Measurements from ENCODE around the gene SLC22A4. TPM values are rescaled to one million over a fixed set of nuclear protein-coding genes. Genes with fewer than 3 reads are reported as not detected.
A peak's percentile ranks its signal among the peaks of the same experiment; 100 is the strongest.

The SLC22A4 gene
- total RNA-seq, 1 donor from 2014 or later: 0.06 TPM

DNA sequence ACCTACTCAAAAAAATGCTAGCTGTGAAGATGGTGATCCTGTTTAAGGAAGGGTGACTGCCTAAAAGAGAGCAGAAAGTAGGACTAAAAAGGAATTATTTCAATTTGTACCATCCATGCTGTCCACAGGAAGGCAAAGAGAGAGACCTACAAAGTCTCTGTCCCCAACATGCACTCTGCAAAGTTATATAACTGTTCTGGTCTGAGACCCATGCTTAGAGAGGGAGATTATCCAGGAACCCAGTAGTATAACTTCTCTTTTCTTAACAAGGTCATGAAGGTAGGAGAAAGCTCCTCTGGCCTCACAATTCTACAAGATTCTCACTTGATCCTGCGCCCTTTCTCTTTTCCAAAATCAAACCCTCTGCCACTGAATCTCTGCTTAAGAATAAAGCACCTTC lies 25.8 kb downstream of the SLC22A4 start:
- Histone ChIP-seq H3K36me3 (no peaks in the 10 kb centered on the region), H3K79me2 (ENCODE audit: low read depth) (no peaks in the 10 kb centered on the region), H3K4me1 (peaks cover 10% of the 10 kb centered on the region), H3K4me2 (no peak overlapping the region), H3K4me3 (no peak overlapping the region), H3K9me3 (ENCODE audit: low read depth) (no peaks in the 10 kb centered on the region), H2AFZ (replicated peaks) (no peak overlapping the region), H3F3A (ENCODE audit: low read depth) (no peaks in the 10 kb centered on the region), H4K20me1 (ENCODE audit: low read depth) (no peaks in the 10 kb centered on the region), H3K27me3 (no peaks in the 10 kb centered on the region), H3K27ac (no peak overlapping the region), H3K9ac (no peak overlapping the region)
- DNase-seq (ENCODE audit: low spot score): no peak
- Mint-ChIP-seq H3K4me1 (peaks cover 14% of the 10 kb centered on the region), H3K36me3 (no peaks in the 10 kb centered on the region), H3K4me3 (no peak overlapping the region), H3K9me3 (no peaks in the 10 kb centered on the region), H3K27ac (no peak overlapping the region), H3K27me3 (ENCODE audit: insufficient read depth, low read depth) (no peaks in the 10 kb centered on the region)
- TF ChIP-seq EZH2phosphoT487 (IDR thresholded peaks at IDR 0.05): no peak
- TF ChIP-seq EZH2 (IDR thresholded peaks at IDR 0.05): no peak
- TF ChIP-seq, protein P1, sequence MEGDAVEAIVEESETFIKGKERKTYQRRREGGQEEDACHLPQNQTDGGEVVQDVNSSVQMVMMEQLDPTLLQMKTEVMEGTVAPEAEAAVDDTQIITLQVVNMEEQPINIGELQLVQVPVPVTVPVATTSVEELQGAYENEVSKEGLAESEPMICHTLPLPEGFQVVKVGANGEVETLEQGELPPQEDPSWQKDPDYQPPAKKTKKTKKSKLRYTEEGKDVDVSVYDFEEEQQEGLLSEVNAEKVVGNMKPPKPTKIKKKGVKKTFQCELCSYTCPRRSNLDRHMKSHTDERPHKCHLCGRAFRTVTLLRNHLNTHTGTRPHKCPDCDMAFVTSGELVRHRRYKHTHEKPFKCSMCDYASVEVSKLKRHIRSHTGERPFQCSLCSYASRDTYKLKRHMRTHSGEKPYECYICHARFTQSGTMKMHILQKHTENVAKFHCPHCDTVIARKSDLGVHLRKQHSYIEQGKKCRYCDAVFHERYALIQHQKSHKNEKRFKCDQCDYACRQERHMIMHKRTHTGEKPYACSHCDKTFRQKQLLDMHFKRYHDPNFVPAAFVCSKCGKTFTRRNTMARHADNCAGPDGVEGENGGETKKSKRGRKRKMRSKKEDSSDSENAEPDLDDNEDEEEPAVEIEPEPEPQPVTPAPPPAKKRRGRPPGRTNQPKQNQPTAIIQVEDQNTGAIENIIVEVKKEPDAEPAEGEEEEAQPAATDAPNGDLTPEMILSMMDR (IDR thresholded peaks at IDR 0.05): no peak

DNA sequence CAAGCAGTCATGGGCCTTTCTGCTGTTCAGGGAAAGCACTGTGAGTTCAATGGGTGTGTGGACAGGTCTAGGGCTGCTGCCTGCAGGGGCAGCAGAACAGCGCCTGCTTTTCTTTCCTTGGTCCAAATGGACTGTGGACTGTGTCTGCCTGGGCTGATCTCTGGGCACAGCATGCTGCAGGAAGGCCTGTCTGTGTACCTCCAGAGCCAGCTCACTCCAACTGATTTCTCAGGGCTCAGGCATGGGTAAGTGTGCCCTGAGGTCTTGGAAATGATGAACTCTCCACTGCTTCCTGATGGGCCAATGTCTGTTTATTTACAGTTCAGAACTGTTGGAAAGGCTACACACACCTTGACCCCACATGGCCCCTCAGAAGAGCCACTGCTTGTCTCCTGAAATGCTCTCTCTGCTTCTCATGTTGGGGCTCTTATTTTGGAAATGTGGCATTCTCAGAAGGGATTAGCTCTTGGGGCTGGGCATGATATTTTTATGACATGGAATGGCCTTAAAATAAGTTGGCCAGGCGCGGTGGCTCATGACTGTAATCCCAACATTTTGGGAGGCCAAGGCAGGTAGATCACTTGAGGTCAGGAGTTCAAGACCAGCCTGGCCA lies 27.0 kb downstream of the SLC22A4 start:
- no peaks in the 10 kb centered on the region for H3F3A ChIP-seq (ENCODE audit: low read depth)
- H3K27ac Mint-ChIP-seq: no peak overlapping the region
- no peak overlapping the region for H3K4me2 ChIP-seq
- peaks cover 3% of the 10 kb centered on the region for H3K27me3 Mint-ChIP-seq (ENCODE audit: insufficient read depth, low read depth)
- no peak overlapping the region for H3K9ac ChIP-seq
- H3K4me1 ChIP-seq: peaks cover 10% of the 10 kb centered on the region
- no peak for TF ChIP-seq EZH2phosphoT487 (IDR thresholded peaks at IDR 0.05)
- no peak for TF ChIP-seq EZH2 (IDR thresholded peaks at IDR 0.05)
- TF ChIP-seq, protein P1 (IDR thresholded peaks at IDR 0.05): no peak
- no peaks in the 10 kb centered on the region for H3K36me3 ChIP-seq
- H3K4me3 Mint-ChIP-seq: no peak overlapping the region
- H3K27ac ChIP-seq: no peak overlapping the region
- no peak overlapping the region for H2AFZ ChIP-seq (replicated peaks)
- no peaks in the 10 kb centered on the region for H3K79me2 ChIP-seq (ENCODE audit: low read depth)
- no peak overlapping the region for H3K4me3 ChIP-seq
- H3K27me3 ChIP-seq: no peaks in the 10 kb centered on the region
- no peaks in the 10 kb centered on the region for H4K20me1 ChIP-seq (ENCODE audit: low read depth)
- DNase-seq (ENCODE audit: low spot score): no peak
- no peaks in the 10 kb centered on the region for H3K9me3 ChIP-seq (ENCODE audit: low read depth)
- peaks cover 20% of the 10 kb centered on the region for H3K4me1 Mint-ChIP-seq
- H3K9me3 Mint-ChIP-seq: no peaks in the 10 kb centered on the region
- no peaks in the 10 kb centered on the region for H3K36me3 Mint-ChIP-seq

DNA sequence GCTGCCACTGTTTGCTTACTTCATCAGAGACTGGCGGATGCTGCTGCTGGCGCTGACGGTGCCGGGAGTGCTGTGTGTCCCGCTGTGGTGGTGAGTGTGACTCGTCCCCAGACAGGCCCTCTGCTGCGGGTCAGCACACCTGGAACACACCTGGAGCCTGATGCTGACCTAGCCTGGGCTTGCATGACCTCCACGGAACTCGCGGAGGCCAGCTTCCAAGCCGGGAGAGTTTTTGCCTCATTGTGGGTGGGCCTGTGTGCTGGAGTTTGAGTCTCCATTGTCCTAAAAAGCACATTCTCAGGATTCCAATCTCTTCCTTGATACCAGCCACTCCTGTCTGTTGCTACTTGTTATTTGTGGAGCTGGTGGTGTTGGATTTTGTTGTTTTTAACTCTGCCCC lies 28.1 kb downstream of the SLC22A4 start:
- H3K4me1 Mint-ChIP-seq: peaks cover 20% of the 10 kb centered on the region
- peaks cover 3% of the 10 kb centered on the region for H3K27me3 Mint-ChIP-seq (ENCODE audit: insufficient read depth, low read depth)
- Histone ChIP-seq H3K79me2 (ENCODE audit: low read depth) (no peaks in the 10 kb centered on the region), H3K36me3 (no peaks in the 10 kb centered on the region), H3F3A (ENCODE audit: low read depth) (no peaks in the 10 kb centered on the region), H4K20me1 (ENCODE audit: low read depth) (no peaks in the 10 kb centered on the region), H3K9ac (no peak overlapping the region), H3K4me1 (peaks cover 10% of the 10 kb centered on the region), H2AFZ (replicated peaks) (peak overlapping the region; percentile 56), H3K4me3 (peak overlapping the region; percentile 25), H3K4me2 (peak overlapping the region; percentile 67), H3K27ac (no peak overlapping the region), H3K27me3 (no peaks in the 10 kb centered on the region), H3K9me3 (ENCODE audit: low read depth) (no peaks in the 10 kb centered on the region)
- H3K36me3 Mint-ChIP-seq: no peaks in the 10 kb centered on the region
- peak; percentile 81 for DNase-seq (ENCODE audit: low spot score)
- no peak overlapping the region for H3K27ac Mint-ChIP-seq
- no peak overlapping the region for H3K4me3 Mint-ChIP-seq
- no peaks in the 10 kb centered on the region for H3K9me3 Mint-ChIP-seq
- TF ChIP-seq EZH2phosphoT487 (IDR thresholded peaks at IDR 0.05): no peak
- TF ChIP-seq, protein P1 (IDR thresholded peaks at IDR 0.05): no peak
- no peak for TF ChIP-seq EZH2 (IDR thresholded peaks at IDR 0.05)
